HG03045 (cell line): Measurements from ENCODE around the gene ADGRL4.
"Not testable (repeated sequence)": the region's sequence is repeated elsewhere in the genome, so short reads cannot be mapped to it uniquely, and the experiment has no call there.

Source experiments
- ATAC-seq: cut with Tn5 transposase; IDR thresholded peaks from one replicate; pipeline ENCODE4 v1.9.1; 2021; ENCODE audit warnings: mild to moderate bottlenecking, moderate library complexity; ENCODE audit not compliant: unreplicated experiment

The ADGRL4 gene

GRCh38 chr1:79006564-79006963 is at the start of gene ADGRL4:
ADGRL4 (minus strand) TSS chr1:79006730; CDS start chr1:79006654, 76 bp downstream.
- no peak for ATAC-seq

GRCh38 chr1:79055856-79056255 is 49.3 kb upstream of the ADGRL4 start:
- no peak for ATAC-seq

GRCh38 chr1:79052829-79053449 is 46.4 kb upstream of the ADGRL4 start:
- peak; percentile 97 for ATAC-seq

- no peak for ATAC-seq
Measured at GRCh38 chr1:79044974-79045650, 38.6 kb upstream of the ADGRL4 start.

- ATAC-seq: no peak
Measured at GRCh38 chr1:79043506-79043905, 37.0 kb upstream of the ADGRL4 start.

GRCh38 chr1:79042539-79042938 is 36.0 kb upstream of the ADGRL4 start:
- ATAC-seq: no peak

GRCh38 chr1:79042117-79042516 is 35.6 kb upstream of the ADGRL4 start:
- ATAC-seq: peak; percentile 50

GRCh38 chr1:79041666-79042065 is 35.1 kb upstream of the ADGRL4 start:
- ATAC-seq: no peak

GRCh38 chr1:79040424-79041082 is 34.0 kb upstream of the ADGRL4 start:
- peak; percentile 93 for ATAC-seq

- ATAC-seq: no peak
Measured at GRCh38 chr1:79037085-79037484, 30.6 kb upstream of the ADGRL4 start.

GRCh38 chr1:79012500-79012899 is 6.0 kb upstream of the ADGRL4 start:
- no peak for ATAC-seq

- ATAC-seq: no peak
Measured at GRCh38 chr1:79010589-79010988, 4.1 kb upstream of the ADGRL4 start.

GRCh38 chr1:79005945-79006344 is 585 bp downstream of the ADGRL4 start:
- no peak for ATAC-seq

- ATAC-seq: no peak
Measured at GRCh38 chr1:79004916-79005315, 1.6 kb downstream of the ADGRL4 start.

GRCh38 chr1:78996791-78997190 is 9.7 kb downstream of the ADGRL4 start:
- no peak for ATAC-seq

GRCh38 chr1:78987042-78987441 is 19.5 kb downstream of the ADGRL4 start:
- ATAC-seq: no peak

GRCh38 chr1:78980511-78980910 is 26.0 kb downstream of the ADGRL4 start:
- ATAC-seq: no peak

- ATAC-seq: no peak
Measured at GRCh38 chr1:78972723-78973122, 33.8 kb downstream of the ADGRL4 start.

- not testable (repeated sequence) for ATAC-seq
Measured at GRCh38 chr1:78967091-78967490, 39.4 kb downstream of the ADGRL4 start.

GRCh38 chr1:78958711-78959110 is 47.8 kb downstream of the ADGRL4 start:
- ATAC-seq: no peak

GRCh38 chr1:78950826-78951225 is 55.7 kb downstream of the ADGRL4 start:
- no peak for ATAC-seq

- ATAC-seq: no peak
Measured at GRCh38 chr1:78949227-78949626, 57.3 kb downstream of the ADGRL4 start.
